ENCODE data around the gene B2M.
A peak's percentile ranks its signal among the peaks of the same experiment; 100 is the strongest.

Gene B2M

GRCh38 chr15:44711096-44711742 lies at the start of gene B2M, which contains the start of gene PATL2:
Gene B2M, plus strand, starts transcription at chr15:44711517. Its CDS starts 30 bp downstream, at chr15:44711547.
Gene PATL2, minus strand, starts transcription at chr15:44711323. Its CDS starts 34,833 bp downstream, at chr15:44676490.
- DNase-seq (ENCODE audit: low read depth) = peak; percentile 98
- TF ChIP-seq CTCF (conservative IDR thresholded peaks at IDR 0.05; ENCODE audit: low read depth, low read length) = no peak

GRCh38 chr15:44661576-44661975 lies 49.7 kb upstream of the B2M start:
- no peak overlapping the region for H3K4me3 ChIP-seq (ENCODE audit: low read depth, low read length)
- no peak for TF ChIP-seq CTCF (conservative IDR thresholded peaks at IDR 0.05; ENCODE audit: low read depth, low read length)

More at GRCh38 chr15:44711096-44711742, at the start of gene B2M, which contains the start of gene PATL2:
- peak within 1 kb of the TSS; percentile 100 for H3K4me3 ChIP-seq (ENCODE audit: low read depth, low read length)

GRCh38 chr15:44662478-44663409 lies 48.6 kb upstream of the B2M start:
- DNase-seq (ENCODE audit: low read depth) = peak; percentile 74
- peak overlapping the region; percentile 81 for H3K4me3 ChIP-seq (ENCODE audit: low read depth, low read length)
- TF ChIP-seq CTCF (conservative IDR thresholded peaks at IDR 0.05; ENCODE audit: low read depth, low read length) = no peak

More at GRCh38 chr15:44661576-44661975, 49.7 kb upstream of the B2M start:
- DNase-seq (ENCODE audit: low read depth) = no peak

- H3K4me3 ChIP-seq (ENCODE audit: low read depth, low read length) = peak within 1 kb of the TSS; percentile 81
- TF ChIP-seq CTCF (conservative IDR thresholded peaks at IDR 0.05; ENCODE audit: low read depth, low read length) = peak; percentile 90
- peak; percentile 99 for DNase-seq (ENCODE audit: low read depth)
Observed at GRCh38 chr15:44663410-44664308, 47.7 kb upstream of the B2M start, which contains the start of gene SPG11. Gene SPG11, minus strand, starts transcription at chr15:44663662. Its CDS starts 15 bp downstream, at chr15:44663647.

GRCh38 chr15:44666210-44667038 lies 44.9 kb upstream of the B2M start:
- no peak for DNase-seq (ENCODE audit: low read depth)

More at GRCh38 chr15:44666210-44667038, 44.9 kb upstream of the B2M start:
- no peak for TF ChIP-seq CTCF (conservative IDR thresholded peaks at IDR 0.05; ENCODE audit: low read depth, low read length)
- no peak overlapping the region for H3K4me3 ChIP-seq (ENCODE audit: low read depth, low read length)

All from choroid plexus epithelial cell (primary cell).